Measurements from ENCODE around the gene TUBGCP3.
A peak's percentile ranks its signal among the peaks of the same experiment; 100 is the strongest.
"Not testable (repeated sequence)": the region's sequence is repeated elsewhere in the genome, so short reads cannot be mapped to it uniquely, and the experiment has no call there.

The TUBGCP3 gene, protein sequence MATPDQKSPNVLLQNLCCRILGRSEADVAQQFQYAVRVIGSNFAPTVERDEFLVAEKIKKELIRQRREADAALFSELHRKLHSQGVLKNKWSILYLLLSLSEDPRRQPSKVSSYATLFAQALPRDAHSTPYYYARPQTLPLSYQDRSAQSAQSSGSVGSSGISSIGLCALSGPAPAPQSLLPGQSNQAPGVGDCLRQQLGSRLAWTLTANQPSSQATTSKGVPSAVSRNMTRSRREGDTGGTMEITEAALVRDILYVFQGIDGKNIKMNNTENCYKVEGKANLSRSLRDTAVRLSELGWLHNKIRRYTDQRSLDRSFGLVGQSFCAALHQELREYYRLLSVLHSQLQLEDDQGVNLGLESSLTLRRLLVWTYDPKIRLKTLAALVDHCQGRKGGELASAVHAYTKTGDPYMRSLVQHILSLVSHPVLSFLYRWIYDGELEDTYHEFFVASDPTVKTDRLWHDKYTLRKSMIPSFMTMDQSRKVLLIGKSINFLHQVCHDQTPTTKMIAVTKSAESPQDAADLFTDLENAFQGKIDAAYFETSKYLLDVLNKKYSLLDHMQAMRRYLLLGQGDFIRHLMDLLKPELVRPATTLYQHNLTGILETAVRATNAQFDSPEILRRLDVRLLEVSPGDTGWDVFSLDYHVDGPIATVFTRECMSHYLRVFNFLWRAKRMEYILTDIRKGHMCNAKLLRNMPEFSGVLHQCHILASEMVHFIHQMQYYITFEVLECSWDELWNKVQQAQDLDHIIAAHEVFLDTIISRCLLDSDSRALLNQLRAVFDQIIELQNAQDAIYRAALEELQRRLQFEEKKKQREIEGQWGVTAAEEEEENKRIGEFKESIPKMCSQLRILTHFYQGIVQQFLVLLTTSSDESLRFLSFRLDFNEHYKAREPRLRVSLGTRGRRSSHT

DNA sequence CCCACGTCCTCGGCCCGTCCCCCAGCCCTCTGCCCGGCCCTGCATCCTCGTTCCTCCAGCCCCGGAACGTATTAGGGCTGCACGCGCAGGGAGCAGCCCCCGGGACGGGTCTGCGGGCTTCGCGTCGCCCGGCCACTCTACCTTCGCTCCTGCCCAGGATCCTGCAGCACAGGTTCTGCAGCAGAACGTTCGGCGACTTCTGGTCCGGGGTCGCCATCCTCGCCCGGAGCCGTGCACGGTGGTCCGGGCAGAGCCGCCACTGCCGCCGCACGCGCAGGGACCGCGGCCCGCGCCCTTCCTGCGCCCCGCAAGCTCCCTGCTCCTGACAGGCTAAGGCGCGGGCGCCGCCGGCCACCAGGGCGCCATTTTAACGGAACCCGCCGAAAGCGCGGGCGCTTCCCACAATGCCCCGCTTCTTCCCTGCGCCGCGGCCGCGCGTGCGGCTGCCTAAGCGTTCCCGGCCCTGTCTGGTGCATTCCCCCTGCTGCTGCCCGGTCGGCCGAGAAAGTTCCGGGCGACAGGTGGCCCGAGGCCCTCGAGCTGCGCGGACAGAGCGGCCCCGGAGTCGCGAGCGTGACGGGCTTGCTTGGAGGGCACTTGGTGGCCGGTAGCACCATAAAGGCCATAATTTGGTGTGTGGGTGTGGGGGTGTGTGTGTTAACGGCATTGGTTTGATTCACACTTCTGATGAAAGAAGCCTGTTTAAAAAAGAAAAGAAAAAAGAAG lies at the start of gene TUBGCP3:
Gene TUBGCP3, minus strand, starts transcription at position 390 of the 726 bp plus-strand sequence. Its CDS starts 173 bp downstream, at position 217.
- peak; percentile 90 for DNase-seq

DNA sequence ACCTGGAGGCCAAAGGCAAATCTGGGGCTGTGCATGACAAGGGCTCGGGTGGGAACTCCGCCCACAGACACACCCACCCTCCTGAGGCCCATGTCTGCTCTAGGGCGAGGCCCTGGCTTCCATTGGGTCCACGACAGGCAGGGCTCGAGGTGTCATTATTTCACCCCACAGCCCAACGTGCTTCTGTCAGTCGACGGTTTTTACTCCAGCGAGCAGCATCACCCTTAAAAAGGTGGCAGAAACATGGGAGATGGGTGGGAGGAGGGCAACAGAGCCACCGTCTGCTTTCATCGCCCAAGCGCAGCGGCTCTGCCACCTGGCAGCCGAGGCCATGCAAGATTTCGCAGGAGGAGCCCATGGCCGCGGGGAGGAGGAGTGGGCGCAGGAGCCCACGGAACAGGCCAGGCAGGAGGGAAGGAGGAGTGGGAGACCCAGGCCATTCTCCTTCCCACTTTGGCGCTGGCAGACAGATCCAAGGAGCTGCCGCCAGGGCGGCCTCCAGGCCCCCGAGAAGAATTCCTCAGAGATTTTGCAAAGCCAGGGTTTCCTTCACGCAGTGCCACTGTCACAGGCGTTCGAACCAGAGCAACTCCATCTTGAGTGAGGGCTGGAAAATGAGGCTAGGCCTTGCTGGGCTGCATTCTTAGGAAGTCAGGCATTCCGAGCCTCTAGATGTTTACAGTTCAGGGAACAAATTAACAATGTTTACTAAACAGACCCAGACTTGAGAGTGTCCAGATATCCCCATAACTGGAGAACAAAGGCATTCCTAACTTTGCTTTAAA lies 49.3 kb upstream of the TUBGCP3 start:
- no peak for DNase-seq

GRCh38 chr13:112636401-112636975 lies 48.5 kb upstream of the TUBGCP3 start:
- no peak for DNase-seq

- no peak for DNase-seq
Measured at GRCh38 chr13:112635323-112635722, 47.4 kb upstream of the TUBGCP3 start.

- DNase-seq: no peak
Measured at GRCh38 chr13:112634102-112634501, 46.1 kb upstream of the TUBGCP3 start.

GRCh38 chr13:112630226-112630625 lies 42.3 kb upstream of the TUBGCP3 start:
- DNase-seq: not testable (repeated sequence)

DNA sequence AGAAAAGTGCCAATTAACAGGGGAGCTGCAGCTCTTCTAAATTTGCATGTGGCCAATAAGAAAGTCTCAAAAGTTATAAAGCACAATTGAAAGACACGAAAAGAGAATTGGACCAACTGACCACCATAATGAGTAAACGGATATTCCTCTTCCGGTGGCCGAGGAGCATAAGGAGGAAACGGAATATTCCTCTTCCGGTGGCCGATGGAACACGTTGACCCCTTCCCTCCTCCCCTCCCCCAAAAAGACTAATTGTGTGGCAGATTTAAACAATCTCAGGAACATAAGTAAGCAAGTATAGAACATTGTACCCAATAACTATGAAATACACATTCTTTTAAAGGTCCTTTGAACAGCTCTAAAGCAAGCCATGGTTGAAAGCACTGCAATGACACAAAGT lies 41.2 kb upstream of the TUBGCP3 start:
- no peak for DNase-seq

DNA sequence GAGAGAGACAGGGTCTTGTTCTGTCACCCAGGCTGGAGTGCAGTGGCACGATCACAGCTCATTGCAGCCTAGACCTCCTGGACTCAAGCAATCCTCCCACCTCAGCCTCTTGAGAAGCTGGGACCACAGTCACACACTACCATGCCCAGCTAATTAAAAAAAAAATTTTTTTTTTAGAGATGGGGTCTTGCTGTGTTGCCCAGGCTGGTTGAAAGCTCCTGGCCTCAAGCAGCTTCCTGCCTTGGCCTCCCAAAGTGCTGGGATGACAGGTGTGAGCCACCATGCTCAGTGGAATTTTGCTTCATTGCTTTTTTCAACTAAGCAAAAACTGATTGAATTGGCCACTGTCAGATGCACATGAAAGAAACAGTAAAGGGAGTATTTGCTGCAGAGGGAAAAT lies 39.7 kb upstream of the TUBGCP3 start:
- DNase-seq: not testable (repeated sequence)

GRCh38 chr13:112627161-112627560 lies 39.2 kb upstream of the TUBGCP3 start:
- DNase-seq: no peak

DNA sequence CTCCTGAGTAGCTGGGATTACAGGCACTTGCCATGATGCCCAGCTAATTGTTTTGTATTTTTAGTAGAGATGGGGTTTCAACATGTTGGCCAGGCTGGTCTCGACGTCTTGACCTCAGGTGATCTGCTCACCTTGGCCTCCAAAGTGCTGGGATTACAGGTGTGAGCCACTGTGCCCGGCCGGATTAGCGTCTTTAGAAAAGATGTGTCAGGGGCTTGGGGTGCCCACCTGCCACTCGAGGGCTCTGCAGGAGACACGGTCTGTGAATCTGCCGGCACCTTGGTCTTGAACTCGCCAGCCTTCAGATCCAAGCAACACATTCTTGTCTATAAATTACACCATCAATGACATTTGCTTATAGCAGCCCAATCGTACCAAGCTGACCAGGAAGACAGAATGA lies 38.8 kb upstream of the TUBGCP3 start:
- DNase-seq: no peak

GRCh38 chr13:112626124-112626523 lies 38.2 kb upstream of the TUBGCP3 start:
- no peak for DNase-seq

- DNase-seq: no peak
Measured at GRCh38 chr13:112625698-112626097, 37.7 kb upstream of the TUBGCP3 start.

DNA sequence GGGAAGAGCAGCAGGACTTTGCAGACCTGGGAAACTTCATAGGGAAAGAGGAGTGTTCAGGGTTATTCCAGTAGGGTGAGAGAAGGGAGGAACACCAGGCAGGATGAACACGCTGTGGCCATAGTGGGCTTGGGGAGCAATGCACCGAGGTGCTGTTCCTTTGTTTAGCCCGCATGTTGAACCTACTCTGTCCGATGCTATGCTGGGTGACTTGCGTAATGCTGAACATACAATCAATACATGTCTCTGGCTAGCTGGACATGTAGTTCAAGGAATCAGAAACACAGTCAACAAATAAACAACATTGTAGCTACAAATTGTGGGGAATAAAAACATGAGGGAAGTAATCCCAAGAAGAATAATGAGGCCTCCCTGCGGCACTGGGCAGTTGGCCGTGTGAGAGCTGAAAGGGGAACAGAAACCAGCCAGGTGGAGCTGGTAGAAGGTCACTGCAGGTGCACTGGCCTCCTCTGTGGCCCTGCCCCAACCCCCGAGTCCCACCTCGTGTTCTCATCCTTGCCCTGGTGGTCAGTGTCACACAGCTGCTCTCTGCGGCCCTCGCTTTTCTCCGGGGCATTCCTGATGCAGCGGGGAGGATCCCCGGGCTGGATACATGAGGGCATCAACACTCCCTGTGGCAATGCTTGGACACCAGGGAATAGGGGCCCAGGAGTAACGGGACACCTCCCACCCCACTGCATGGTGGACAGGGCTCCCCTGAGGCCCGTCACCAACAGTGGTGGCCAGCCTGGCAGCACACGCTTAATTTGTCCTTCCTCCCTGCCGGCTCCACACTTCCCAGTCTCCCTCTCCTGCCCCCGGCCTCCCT lies 36.9 kb upstream of the TUBGCP3 start:
- no peak for DNase-seq

- no peak for DNase-seq
Measured at GRCh38 chr13:112624040-112624439, 36.1 kb upstream of the TUBGCP3 start.

DNA sequence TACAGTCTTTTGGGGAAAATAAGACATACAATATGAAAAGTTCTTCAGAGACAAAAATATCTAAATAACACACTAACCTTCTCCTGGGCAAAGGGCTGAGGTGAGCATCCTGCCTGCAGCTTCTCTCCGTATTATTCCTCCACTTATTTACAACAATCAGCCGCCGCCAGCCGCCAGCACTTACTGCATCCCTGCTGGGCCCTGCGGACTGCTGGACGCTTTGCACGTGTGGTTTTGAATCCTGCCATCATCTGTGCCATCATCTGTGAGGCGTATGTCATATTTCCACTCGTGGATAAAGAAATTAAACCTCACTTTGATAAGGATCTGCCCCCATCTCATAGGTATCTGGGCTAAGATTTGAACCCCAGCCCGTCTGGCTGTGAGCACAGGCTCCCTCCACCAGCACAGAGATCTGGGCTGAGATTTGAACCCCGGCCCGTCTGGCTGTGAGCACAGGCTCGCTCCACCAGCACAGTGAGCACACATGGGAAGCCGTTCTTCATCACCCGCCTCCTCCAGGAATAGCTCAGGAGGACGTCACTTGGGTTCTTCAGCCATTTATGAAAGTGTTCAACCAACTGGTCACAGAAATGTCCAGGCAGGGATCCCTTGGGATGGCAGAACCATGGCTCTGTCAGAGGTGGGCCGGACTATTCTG lies 35.2 kb upstream of the TUBGCP3 start:
- DNase-seq: no peak

DNA sequence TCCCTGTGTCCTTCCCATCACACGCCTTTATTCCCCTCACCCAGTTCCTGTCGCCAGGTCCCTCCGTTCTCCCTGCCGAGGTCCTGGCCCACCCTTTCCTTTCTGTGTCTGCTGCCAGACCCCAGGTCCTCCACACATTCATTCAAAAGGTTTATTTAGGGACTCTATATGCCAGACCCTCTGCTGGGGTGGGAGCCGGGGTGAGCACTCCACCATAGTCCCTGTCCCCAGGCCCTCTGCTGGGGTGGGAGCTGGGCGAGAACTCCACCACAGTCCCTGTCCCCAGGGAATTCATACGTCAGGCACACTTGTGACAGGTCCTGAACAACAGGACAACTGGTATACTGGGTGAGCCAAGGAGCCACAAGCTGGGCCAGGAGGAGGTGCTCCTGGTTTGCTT lies 34.4 kb upstream of the TUBGCP3 start:
- no peak for DNase-seq

DNA sequence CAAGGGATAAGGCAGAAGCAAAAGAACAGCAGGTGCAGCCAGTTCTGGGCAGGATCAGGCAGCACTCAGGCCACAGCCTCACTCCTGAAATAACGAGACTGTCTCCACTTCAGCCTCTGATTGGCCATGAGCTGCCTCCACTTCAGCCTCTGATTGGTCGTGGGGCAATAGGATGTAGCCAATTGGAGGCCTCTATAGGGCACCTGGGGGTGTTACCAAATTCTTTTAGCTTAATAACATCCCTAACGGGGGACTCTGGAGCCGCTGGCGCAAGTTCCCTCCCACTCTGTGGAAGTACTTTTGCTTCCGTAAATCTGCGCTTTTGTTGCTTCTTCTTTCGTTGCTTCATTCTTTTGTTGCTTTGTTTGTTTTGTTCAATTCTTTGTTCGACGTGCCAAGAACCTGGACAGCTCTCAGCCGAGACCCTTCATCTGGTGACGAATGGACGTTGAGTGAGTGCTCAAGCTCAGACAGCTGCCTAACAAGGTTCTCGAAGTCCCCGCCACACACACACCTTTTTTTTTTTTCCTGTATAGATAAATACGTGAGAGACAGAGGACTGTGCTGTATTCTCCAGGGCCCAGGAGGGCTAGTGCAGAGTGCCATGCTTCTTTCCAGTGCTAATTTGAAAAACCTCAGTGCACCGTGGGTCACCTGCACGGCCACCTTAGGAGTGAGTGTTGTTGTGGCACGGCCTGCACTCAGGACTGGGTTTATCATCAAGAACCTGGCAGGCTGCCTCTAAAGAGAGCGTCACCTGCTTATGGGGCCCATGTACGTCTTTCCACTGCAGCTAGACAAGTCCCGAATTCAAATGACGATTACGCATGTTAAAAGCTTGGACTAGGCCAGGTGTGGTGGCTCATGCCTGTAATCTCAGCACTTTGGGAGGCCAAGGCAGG lies 32.0 kb upstream of the TUBGCP3 start:
- DNase-seq: no peak

GRCh38 chr13:112618501-112618900 lies 30.5 kb upstream of the TUBGCP3 start:
- DNase-seq: no peak

DNA sequence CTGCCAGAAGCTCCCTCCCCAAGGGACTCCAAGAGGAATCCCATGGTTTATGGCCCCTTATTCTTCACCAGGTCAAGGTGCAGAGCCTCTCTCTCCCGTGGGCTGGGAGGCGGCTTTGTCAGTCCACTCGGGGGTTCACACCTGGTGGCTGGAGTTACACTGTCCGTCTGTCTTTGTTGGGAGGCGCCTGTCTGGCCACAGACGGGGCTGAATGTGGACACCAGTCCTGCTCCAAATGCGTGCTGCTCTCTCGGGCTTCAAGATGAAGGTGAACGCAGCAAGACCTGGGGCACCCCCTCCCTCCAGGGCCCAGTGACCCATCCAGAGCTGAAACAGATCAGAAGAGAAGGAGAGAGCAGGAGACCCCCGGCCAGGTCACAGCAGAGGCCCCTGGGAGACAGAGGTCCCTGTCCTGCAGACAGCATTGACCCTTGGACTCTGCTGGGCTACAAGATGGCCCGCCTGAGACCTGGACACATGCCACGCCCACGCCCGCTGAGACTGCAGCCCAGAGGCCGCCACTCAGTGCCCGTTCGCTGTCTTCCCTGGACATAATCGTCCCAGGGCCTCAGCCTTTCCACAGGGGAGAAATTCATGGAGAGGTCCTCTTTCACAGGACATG lies 29.9 kb upstream of the TUBGCP3 start:
- no peak for DNase-seq

Measured in activated CD8-positive, alpha-beta memory T cell treated with anti-CD3 and anti-CD28 coated beads, Interleukin-2, amount 50 U/mL, for 48 hours (primary cell).